Stimulated activated CD8-positive, alpha-beta memory T cell treated with anti-CD3 and anti-CD28 coated beads, Interleukin-4, amount 100 ng/mL, for 4 hours (primary cell): ENCODE data around the gene RAD23A.
"Not testable (repeated sequence)": the region's sequence is repeated elsewhere in the genome, so short reads cannot be mapped to it uniquely, and the experiment has no call there.

ENCODE experiments used
- DNase-seq, 2 donors: peaks; one replicate each; pipeline ENCODE4 v3.0.0-alpha.2; 2020; ENCODE audit warnings: low read depth in 2 of 2, low spot score in 1 of 2

The RAD23A gene

DNA sequence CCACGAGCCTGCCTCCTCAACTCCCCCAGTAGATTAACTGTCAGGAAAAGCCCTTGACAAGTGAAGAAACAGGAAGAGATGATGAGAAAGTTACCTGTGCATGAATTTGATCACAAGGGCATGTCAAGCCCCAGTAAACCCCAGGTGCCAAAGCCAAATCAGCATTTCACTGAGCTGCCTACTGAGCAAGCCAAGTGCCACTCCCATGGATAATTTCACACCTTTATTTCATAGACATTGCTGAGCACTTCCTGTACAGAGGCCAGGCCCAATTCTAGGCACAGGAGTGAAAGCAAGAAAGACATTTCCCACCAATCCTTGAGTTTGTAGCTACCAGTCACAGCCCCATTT lies 8.9 kb downstream of the RAD23A start:
- no peak for DNase-seq

DNA sequence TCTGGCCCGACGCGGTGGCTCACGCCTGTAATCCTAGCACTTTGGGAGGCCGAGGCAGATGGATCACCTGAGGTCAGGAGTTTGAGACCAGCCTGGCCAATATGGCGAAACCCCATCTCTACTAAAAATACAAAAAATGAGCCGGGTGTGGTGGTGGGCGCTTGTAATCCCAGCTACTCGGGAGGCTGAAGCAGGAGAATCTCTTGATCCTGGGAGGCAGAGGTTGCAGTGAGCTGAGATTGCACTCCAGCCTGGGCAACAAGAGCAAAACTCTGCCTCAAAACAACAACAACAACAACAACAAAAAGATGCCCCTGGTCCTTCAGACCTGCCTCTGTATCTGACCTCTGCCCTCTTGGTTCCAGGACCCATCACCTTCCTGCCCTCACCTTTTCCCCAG lies 9.9 kb downstream of the RAD23A start:
- not testable (repeated sequence) for DNase-seq

DNA sequence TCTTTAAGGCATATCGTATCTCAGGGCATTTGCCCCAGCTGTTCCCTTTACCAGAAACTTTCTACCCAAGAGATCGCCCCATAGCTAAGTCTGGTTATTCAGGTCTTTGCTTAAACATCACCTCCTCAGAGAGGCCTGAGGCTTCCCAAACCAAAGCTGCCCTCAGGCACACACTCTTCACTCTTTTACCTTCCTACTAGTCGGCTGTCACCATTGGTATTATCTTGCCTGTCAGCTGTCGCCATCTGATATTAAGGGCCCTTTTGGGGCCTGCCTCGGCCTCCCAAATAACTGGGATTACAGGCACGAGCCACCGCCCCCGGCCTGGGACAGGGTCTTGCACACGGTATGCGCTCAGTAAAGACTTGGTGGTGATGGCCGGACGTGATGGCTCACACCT lies 10.3 kb downstream of the RAD23A start:
- DNase-seq = no peak

DNA sequence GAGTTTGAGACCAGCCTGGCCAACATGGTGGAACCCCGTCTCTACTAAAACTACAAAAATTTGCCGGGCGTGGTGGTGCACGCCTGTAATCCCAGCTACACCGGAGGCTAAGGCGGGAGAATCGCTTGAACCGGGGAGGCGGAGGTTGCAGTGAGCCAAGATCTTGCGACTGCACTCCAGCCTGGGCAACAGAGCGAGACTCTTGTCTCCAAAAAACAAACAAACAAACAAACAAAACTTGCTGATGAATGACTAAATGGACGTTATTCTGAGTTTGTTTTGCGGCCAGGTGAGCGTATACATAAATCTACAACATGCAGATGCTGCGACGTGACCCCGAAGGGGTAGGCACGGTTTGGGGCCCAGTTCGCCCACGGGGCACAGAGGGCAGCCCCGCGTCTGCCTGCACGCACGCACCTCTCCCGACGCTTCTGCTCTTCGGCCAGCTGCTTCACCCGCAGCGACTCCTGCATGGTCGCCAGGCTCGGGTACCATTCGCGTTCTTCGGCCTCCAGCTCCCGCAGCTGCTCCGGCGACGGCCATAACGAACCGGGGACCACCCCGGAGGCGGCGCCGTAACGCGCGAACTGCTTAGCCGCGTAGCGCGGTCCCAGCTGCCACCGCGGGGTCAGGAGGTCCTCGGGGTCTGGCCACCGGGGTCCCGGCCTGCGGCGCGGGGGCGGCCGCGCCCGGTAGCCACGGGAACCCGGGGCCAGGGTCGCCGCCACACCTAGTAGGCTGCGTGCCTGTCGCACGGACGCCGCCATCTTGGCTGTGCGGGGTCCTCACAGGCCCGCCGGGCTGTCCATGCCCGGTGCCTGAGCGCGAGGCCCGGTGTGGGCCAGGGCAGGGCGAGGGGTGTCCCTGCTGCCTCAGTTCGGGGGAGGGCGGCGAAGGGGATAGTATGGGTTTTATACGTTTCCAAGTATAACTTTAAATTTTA lies 11.1 kb downstream of the RAD23A start, which contains the start of gene GADD45GIP1:
Gene GADD45GIP1 (minus strand): TSS at position 778 of the 943 bp plus-strand sequence. CDS start 11 bp downstream, at position 767.
- peak; percentile 60 for DNase-seq

DNA sequence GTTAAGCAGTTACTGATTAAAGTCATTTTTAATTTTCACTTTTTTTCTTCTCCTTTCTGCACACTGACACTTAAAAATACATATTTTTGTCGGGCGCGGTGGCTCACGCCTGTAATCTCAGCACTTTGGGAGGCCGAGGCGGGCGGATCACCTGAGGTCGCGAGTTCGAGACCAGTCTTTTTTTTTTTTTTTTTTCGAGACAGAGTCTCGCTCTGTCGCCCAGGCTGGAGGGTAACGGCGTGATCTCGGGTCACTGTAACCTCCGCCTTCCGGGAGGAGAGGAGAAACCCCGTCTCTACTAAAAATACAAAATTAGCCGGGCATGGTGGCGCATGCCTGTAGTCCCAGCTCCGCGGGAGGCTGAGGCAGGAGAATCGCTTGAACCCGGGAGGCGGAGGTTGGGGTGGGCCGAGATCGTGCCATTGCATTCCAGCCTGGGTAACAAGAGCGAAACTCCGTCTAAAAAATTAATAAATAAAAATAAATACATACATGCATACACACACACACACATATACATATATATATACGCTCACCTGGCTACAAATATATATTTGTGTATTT lies 11.8 kb downstream of the RAD23A start:
- not testable (repeated sequence) for DNase-seq

DNA sequence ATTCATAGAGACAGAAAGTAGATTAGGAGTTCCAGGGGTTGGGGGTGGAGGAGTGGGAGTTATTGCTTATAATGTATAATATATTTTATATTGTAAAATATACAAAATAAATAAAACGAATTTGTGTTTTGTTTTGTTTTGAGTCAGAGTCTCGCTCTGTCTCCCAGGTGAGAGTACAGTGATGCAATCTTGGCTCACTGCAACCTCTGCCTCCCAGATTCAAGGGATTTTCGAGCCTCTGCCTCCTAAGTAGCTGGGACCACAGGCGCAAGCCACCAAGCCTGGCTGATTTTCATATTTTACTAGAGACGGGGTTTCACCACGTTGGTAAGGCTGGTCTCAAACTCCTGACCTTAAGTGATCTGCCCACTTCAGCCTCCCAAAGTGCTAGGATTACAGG lies 13.8 kb downstream of the RAD23A start:
- no peak for DNase-seq

DNA sequence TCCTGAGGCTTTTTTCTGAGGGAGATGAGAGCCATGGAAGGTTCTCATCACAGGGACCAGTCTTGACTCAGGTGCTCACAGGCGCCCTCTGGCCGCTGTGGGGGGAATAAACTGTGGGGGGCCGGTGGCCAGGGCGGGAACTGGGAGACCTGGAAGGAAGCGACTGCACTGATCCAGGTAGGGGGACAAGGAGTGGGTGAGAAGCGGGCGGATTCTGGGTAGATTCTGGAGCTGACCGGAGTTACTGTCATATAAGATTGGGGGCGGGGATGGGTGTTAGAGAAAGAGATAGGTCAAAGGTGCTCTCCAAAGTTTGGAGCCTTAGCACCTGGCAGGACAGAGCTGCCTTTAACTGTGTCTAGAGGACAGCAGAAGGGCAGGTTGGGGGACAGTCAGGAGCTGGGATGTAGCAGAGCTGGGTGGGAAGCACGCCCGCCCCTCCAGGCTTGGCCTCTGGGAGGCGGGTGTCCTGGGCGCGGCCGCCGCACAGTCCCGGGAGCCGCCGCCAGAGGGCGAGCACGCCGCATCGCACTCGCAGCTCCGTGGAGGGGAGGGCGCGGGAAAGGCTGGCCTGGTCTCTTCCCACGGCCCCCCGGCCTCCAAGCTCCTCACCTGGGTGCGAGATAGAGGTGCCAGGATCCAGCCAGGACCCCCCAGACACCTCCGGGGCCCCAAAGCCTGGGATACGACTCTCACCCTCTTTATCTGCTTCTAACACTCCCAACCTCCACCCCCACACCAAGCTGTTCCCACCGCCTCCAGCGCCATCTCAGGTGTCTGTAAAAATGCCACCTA lies 19.6 kb downstream of the RAD23A start:
- DNase-seq = peak; percentile 57 to 62

DNA sequence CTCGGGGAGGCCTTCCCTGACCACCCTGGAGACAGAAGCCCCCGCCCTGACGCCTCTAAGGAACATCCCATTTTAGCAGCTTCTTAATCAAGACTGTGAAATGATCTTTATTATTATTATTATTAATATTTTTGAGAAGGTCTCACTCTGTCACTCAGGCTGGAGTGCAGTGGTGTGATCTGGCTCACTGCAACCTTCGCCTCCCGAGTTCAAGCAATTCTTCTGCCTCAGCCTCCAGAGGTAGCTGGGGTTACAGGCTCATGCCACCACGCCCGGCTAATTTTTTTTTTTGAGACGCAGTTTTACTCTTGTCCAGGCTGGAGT lies 20.1 kb downstream of the RAD23A start:
- DNase-seq = no peak

DNA sequence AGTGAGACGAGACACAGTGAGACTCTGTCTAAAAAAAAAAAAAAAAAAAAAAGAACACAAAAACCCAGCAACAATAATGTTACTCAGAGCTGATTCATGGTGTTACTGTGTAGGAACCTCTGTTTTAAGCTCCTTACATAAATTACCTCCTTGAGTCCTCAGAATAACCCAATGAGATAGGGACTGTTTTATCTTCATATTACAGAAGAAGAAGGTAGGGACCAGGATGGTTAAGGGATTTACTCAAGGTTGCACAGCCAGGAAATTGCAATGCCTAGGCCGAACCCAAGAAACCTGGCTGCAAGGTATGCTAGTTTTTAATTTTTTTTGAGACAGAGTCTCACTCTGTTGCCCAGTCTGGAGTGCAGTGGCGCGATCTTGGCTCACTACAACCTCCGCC lies 22.2 kb downstream of the RAD23A start:
- no peak for DNase-seq

DNA sequence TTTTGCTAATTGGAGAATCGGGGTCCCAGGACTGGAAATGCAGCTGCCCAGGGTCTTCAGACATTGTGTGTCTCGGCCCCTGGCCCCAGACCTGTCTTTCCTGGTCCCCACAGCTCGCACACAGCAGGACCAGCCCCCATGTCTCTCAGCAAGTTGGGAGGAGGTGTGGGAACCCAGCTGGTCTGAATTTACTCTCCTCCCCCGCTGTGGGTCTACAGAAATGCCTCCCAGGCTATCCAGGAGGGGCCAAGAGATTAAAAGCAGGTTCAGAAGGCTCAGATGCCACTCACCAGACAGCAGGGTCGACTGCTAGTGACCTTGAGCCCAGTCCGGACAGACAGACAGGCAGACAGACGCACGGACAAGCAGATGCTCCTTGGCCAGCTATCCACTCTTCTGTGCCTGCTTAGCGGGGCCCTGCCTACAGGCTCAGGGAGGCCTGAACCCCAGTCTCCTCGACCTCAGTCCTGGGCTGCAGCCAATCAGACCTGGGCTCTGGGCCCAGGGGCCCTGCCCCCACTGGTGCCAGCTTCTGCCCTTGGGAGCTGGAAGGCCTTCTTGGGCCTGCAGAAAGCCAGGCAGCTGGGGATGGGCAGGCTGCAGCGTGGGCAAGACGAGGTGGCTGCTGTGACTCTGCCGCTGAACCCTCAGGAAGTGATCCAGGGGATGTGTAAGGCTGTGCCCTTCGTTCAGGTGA lies 23.8 kb downstream of the RAD23A start, which contains the start of gene DAND5:
Gene DAND5 (plus strand): TSS at position 285 of the 697 bp plus-strand sequence. CDS start 85 bp downstream, at position 370.
- DNase-seq = no peak

DNA sequence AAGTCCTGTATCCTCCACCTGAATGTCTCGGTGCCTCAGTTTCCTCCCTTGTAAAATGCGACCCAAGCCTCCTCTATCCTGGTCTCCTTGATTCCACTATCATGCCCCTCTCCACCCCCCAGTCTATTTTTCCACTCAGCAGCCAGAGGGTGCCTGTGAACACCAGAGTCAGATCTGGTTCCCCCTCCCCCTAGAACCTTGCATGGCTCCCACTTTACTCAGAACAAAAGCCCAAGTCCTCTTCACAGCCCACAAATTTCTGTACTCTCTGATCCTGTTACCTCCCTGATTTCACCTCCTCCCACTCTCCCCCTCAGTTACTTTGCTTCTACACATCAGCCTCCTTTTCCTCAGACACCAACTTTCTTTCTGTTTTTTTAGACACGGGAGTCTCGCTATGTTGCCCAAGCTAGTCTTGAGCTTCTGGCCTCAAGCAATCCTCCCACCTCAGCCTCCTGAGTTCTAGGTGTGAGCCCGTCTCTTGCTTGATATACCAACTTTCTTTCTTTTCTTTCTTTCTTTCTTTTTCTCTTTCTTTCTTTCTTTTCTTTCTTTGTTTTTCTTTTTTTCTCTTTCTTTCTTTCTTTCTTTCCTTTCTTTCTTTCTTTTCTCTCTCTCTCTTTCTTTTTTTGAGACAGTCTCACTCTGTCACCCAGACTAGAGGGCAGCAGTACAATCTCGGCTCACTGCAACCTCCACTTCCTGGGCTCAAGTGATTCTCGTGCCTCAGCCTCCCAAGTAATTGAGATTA lies 24.6 kb downstream of the RAD23A start:
- no peak for DNase-seq

DNA sequence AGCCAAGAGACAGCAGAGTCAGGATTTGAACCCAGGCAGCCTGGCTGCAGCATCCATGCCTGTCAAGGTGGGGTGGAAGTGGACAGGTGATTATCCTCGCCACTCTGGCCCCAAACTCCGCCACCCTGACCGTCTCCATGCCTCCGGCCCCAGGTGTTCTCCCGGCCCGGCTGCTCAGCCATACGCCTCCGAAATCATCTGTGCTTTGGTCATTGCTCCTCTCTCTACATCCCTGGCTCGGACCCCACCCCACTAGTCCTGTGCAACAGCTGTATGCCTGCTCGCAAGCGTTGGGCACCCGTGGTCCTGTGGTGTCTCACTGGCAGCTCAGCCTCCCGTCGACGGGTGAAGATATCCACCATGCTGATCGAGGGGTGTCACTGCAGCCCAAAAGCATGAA lies 27.6 kb downstream of the RAD23A start:
- no peak for DNase-seq

DNA sequence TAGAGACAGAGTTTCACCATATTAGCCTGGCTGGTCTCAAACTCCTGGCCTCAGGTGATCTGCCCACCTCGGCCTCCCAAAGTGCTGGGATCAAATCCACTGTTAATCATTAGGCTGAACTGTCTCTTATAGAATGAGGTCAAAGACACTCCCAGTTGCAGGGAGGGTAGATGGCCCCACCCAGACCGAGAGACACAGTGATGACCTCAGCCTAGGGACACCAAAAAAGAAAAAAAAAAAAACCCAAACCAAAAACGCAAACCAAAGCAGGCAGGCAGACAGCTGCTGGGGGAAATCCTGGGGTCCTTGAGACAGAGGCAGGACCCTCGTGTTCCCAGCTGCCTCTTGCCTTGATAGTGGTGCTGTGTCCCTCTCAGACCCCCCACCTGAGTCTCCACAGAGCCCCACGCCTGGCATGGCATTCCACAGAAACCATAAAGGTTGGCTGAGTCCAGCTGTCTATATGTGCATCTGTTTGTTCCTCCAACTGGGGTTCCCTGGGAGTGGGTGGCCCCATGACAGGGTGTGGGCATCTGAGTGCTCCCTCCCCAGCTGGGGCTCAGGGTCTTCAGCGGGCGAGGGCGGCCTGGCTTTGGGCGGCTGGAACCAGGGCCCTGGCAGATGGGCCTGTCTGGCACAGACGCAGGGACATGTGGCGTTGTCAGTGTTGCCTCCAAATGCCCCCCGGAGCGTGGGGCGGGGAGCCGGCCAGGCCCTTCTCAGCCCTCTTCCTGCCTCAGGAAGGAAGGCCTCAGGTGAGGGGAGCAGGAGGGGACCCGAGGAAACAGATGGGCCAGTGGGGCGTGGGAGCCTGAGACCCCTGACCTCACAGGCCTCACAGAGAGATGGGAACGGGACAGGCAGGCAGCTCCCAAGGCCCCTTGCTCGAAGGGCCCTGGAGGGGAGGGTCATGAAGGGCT lies 28.9 kb downstream of the RAD23A start:
- DNase-seq = no peak

DNA sequence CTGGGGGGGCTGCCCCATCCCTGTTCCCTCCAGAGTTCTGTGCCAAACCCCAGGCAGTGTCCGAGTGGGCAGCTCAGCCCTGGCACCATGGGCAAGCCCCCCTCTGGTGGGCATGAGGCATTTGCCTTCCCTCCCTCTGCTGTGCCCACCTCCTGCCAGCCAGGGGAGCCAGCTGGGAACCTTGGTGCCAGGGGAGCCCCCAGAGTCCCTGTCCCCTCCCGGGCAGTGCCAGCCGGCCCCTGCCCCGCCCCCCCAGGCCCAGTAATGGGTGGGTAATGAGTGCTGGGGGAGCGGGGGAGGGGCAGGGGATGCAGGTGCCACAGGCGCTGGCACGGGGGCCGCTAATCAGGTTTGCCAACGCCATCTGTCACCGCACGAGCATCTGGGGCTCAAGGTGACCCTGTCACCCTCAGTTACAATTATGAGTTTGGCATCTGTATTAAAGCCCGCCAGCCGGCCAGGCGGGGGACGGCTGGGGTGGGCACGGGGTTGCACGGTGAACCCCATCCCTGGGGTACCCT lies 29.6 kb downstream of the RAD23A start:
- no peak for DNase-seq

DNA sequence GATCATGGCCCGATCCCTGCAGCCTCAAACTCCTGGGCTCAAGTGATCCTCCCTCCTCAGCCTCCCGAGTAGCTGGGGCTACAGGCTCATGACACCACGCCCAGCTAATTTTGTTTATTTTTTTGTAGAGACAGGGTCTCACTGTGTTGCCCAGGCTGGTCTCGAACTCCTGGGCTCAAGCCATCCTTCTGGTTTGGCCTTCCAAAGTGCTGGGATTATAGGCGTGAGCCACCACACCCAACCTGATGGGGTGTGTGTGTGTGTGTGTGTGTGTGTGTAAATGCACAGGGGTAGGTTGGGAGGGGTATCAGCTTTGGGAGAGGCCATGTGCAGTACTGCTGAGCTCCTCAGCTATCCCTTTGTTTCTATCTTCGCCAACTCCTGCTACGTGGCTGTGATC lies 30.4 kb downstream of the RAD23A start:
- not testable (repeated sequence) for DNase-seq

DNA sequence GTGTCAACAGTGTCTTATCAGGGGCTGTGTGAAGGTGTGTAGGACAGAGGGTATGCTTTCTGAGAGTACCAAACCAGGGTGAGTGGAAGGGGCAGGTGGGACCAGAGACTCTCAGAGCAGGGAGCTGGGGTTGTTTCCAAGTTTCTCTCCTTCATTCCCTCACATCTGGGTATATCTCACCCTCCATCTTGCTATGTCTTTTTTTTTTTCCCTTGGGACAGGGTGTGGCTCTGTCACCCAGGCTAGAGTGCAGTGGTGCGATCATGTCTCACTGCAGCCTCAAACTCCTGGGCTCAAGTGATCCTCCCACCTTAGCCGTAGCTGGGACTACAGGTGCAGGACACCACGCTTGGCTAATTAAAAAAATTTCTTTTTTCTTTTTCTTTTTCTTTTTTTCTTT lies 34.3 kb downstream of the RAD23A start:
- no peak for DNase-seq

DNA sequence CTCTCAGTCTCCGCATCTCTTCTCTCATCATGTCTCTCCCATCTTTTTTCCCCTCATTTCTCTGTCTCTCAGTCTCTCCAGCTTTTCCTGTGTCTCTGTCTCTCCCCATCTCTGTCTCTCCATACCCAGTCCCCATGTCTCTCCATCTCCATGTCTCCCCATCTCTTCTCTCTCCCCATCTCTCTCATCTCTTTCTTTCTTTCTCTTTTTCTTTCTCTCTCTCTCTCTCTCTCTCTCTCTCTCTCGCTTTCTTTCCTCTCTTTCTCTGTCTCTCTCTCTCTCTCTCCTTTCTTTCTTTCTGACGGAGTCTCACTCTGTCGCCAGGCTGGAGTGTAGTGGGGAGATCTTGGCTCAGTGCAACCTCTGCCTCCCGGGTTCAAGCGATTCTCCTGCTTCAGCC lies 37.0 kb downstream of the RAD23A start:
- no peak for DNase-seq

DNA sequence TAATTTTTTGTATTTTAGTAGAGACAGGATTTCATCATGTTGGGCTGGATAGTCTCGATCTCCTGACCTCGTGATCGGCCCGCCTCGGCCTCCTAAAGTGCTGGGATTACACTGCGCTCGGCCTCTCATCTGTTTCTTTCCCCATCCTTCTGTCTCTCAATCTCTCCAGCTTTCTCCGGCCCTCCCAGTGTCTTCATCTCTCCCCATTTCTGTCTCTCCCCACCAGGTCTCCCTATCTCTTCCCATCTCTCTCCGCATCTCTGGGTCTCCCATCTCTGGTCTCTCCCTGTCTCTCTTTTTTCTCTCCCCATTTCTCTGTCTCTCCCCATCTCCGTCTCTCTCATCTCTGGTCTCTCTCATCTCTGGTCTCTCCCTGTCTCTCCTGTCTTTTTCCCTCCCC lies 37.4 kb downstream of the RAD23A start:
- DNase-seq = no peak

DNA sequence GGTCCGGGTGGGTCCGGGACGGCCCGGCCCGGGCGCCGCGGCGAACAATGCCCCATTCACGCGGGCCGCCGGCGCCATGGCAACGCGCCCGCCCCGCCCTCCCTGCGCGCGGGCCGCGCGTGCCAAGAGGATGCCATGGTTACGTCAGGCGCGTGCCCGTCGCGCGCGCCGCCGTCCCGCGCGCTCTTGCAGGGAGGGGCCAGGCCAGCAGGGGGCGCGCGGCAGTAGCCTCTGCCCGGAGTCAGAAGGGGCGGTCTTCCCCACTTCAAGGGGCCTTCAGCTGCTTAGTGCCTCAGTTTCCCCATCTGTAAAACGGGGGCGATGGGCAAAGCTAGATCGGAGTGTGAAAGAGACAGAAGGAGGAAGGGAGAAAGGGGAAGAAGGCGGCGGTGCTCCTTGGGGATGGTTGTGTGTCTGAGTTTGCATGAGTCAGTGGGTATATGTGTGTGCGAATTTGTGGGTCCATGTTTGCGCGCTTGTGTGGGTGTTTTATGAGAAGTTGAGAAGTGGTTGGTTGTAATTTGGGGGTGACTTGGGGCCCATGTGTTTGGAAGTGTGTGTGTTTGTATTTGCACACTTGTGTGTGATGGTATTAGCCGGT lies 38.0 kb downstream of the RAD23A start:
- DNase-seq = peak; percentile 59 to 61
